HEK293 (cell line): ENCODE results near the gene HOTAIR.

Experiments
- AEBP2 ChIP-seq: fragments of 450-650 bp; formaldehyde crosslinking; IDR thresholded peaks from 2 replicates; pipeline ENCODE4 v1.5.1; 2016; ENCODE audit warnings: missing biosample characterization, missing genetic modification characterization, borderline replicate concordance
- GLIS2 ChIP-seq: fragments of 450-650 bp; formaldehyde crosslinking; IDR thresholded peaks from 2 replicates; pipeline ENCODE4 v1.5.1; 2016; ENCODE audit warnings: missing biosample characterization, missing genetic modification characterization
- IKZF3 ChIP-seq: fragments of 450-650 bp; IDR thresholded peaks from 2 replicates; pipeline ENCODE4 v1.5.0; 2018; ENCODE audit warnings: missing biosample characterization, mild to moderate bottlenecking, missing genetic modification characterization, moderate library complexity
- KLF8 ChIP-seq: fragments of 450-650 bp; formaldehyde crosslinking; IDR thresholded peaks from 2 replicates; pipeline ENCODE4 v1.5.1; 2016; ENCODE audit warnings: missing biosample characterization, missing genetic modification characterization
- PRDM1 ChIP-seq: fragments of 450-650 bp; formaldehyde crosslinking; IDR thresholded peaks from 2 replicates; pipeline ENCODE4; 2016; ENCODE audit warnings: missing biosample characterization, missing genetic modification characterization
- RBAK ChIP-seq: fragments of 450-650 bp; formaldehyde crosslinking; IDR thresholded peaks from 2 replicates; pipeline ENCODE4 v1.5.1; 2016; ENCODE audit warnings: missing biosample characterization, missing genetic modification characterization
- REST ChIP-seq: fragments of 450-650 bp; formaldehyde crosslinking; IDR thresholded peaks from 2 replicates; pipeline ENCODE4 v1.5.1; 2016; ENCODE audit warnings: missing biosample characterization, missing genetic modification characterization
- SCRT1 ChIP-seq: fragments of 450-650 bp; formaldehyde crosslinking; IDR thresholded peaks from 2 replicates; pipeline ENCODE4 v1.5.1; 2016; ENCODE audit warnings: missing biosample characterization, missing genetic modification characterization, borderline replicate concordance
- YY1 ChIP-seq: fragments of 450-650 bp; formaldehyde crosslinking; IDR thresholded peaks from 2 replicates; pipeline ENCODE4 v1.5.1; 2018; ENCODE audit warnings: missing biosample characterization, missing genetic modification characterization
- ZBTB1 ChIP-seq: fragments of 450-650 bp; formaldehyde crosslinking; IDR thresholded peaks from 2 replicates; pipeline ENCODE4 v1.5.1; 2016; ENCODE audit warnings: missing biosample characterization, missing genetic modification characterization
- ZBTB17 ChIP-seq: fragments of 450-650 bp; formaldehyde crosslinking; IDR thresholded peaks from 2 replicates; pipeline ENCODE4 v1.5.1; 2016; ENCODE audit warnings: missing biosample characterization, missing genetic modification characterization
- ZBTB21 ChIP-seq: fragments of 450-650 bp; formaldehyde crosslinking; IDR thresholded peaks from 2 replicates; pipeline ENCODE4 v1.5.1; 2017; ENCODE audit warnings: missing biosample characterization, missing genetic modification characterization
- ZBTB26 ChIP-seq: fragments of 450-650 bp; formaldehyde crosslinking; optimal IDR thresholded peaks from 2 replicates; pipeline ENCODE3; 2016; ENCODE audit warnings: missing biosample characterization, mild to moderate bottlenecking, missing genetic modification characterization
- ZNF112 ChIP-seq: fragments of 450-650 bp; formaldehyde crosslinking; IDR thresholded peaks from 2 replicates; pipeline ENCODE4 v1.5.0; 2017; ENCODE audit warnings: missing biosample characterization, missing genetic modification characterization
- ZNF114 ChIP-seq: fragments of 450-650 bp; formaldehyde crosslinking; IDR thresholded peaks from 2 replicates; pipeline ENCODE4 v1.5.0; 2017; ENCODE audit warnings: missing biosample characterization, missing genetic modification characterization
- ZNF121 ChIP-seq: fragments of 450-650 bp; formaldehyde crosslinking; IDR thresholded peaks from 2 replicates; pipeline ENCODE4 v1.5.1; 2016; ENCODE audit warnings: missing biosample characterization, missing genetic modification characterization
- ZNF133 ChIP-seq: fragments of 450-650 bp; formaldehyde crosslinking; IDR thresholded peaks from 2 replicates; pipeline ENCODE4 v1.5.1; 2016; ENCODE audit warnings: missing biosample characterization, missing genetic modification characterization
- ZNF138 ChIP-seq: fragments of 450-650 bp; formaldehyde crosslinking; IDR thresholded peaks from 2 replicates; pipeline ENCODE4 v1.5.1; 2016; ENCODE audit warnings: missing biosample characterization, missing genetic modification characterization, borderline replicate concordance
- ZNF211 ChIP-seq: fragments of 450-650 bp; formaldehyde crosslinking; IDR thresholded peaks from 2 replicates; pipeline ENCODE4 v1.5.1; 2016; ENCODE audit warnings: low read depth, missing biosample characterization, missing genetic modification characterization
- ZNF24 ChIP-seq: fragments of 450-650 bp; formaldehyde crosslinking; IDR thresholded peaks from 2 replicates; pipeline ENCODE4 v1.5.1; 2016; ENCODE audit warnings: missing biosample characterization, missing genetic modification characterization
- ZNF280C ChIP-seq: fragments of 450-650 bp; formaldehyde crosslinking; IDR thresholded peaks from 2 replicates; pipeline ENCODE4 v1.5.1; 2016; ENCODE audit warnings: missing biosample characterization, missing genetic modification characterization
- ZNF302 ChIP-seq: fragments of 450-650 bp; formaldehyde crosslinking; IDR thresholded peaks from 2 replicates; pipeline ENCODE4 v1.5.1; 2016; ENCODE audit warnings: missing biosample characterization, missing genetic modification characterization, low read depth
- ZNF362 ChIP-seq: fragments of 450-650 bp; formaldehyde crosslinking; IDR thresholded peaks from 2 replicates; pipeline ENCODE4 v1.5.1; 2016; ENCODE audit warnings: missing biosample characterization, missing genetic modification characterization
- ZNF449 ChIP-seq: fragments of 450-650 bp; formaldehyde crosslinking; IDR thresholded peaks from 2 replicates; pipeline ENCODE4 v1.5.1; 2017; ENCODE audit warnings: missing biosample characterization, mild to moderate bottlenecking, missing genetic modification characterization, moderate library complexity
- ZNF549 ChIP-seq: fragments of 450-650 bp; IDR thresholded peaks from 2 replicates; pipeline ENCODE4 v1.5.1; 2018; ENCODE audit warnings: missing biosample characterization, missing genetic modification characterization, mild to moderate bottlenecking, inconsistent platforms, moderate library complexity
- ZNF571 ChIP-seq: fragments of 450-650 bp; formaldehyde crosslinking; IDR thresholded peaks from 2 replicates; pipeline ENCODE4 v1.5.0; 2017; ENCODE audit warnings: missing biosample characterization, missing genetic modification characterization
- ZNF585B ChIP-seq: fragments of 450-650 bp; formaldehyde crosslinking; IDR thresholded peaks from 2 replicates; pipeline ENCODE4 v1.5.1; 2016; ENCODE audit warnings: missing biosample characterization, missing genetic modification characterization
- ZNF621 ChIP-seq: fragments of 450-650 bp; formaldehyde crosslinking; IDR thresholded peaks from 2 replicates; pipeline ENCODE4 v1.5.1; 2017; ENCODE audit warnings: missing biosample characterization, missing genetic modification characterization
- ZNF654 ChIP-seq: fragments of 450-650 bp; formaldehyde crosslinking; IDR thresholded peaks from 2 replicates; pipeline ENCODE4 v1.5.1; 2016; ENCODE audit warnings: low read depth, missing biosample characterization, missing genetic modification characterization
- ZNF791 ChIP-seq: fragments of 450-650 bp; formaldehyde crosslinking; IDR thresholded peaks from 2 replicates; pipeline ENCODE4 v1.5.1; 2016; ENCODE audit warnings: missing biosample characterization, missing genetic modification characterization
- ZSCAN23 ChIP-seq: fragments of 450-650 bp; formaldehyde crosslinking; IDR thresholded peaks from 2 replicates; pipeline ENCODE4 v1.5.1; 2016; ENCODE audit warnings: missing biosample characterization, missing genetic modification characterization

Gene HOTAIR

GRCh38 chr12:53999559-54000115 is 24.9 kb upstream of the HOTAIR start (continued):
- TF ChIP-seq ZBTB17 (tag by site-specific recombination) (peak; percentile 73), ZNF121 (tag by site-specific recombination) (no peak), ZNF112 (tag by site-specific recombination) (no peak), ZSCAN23 (tag by site-specific recombination) (0 out of 2 replicates have a peak, but pooled peaks have one; percentile 21), ZNF571 (tag by site-specific recombination) (no peak), ZNF549 (tag by site-specific recombination) (no peak), AEBP2 (tag by site-specific recombination) (no peak), ZNF114 (tag by site-specific recombination) (no peak), ZNF362 (tag by site-specific recombination) (peak; percentile 99), KLF8 (no peak; the same call in 1 of the 2 replicates), ZNF138 (tag by site-specific recombination) (no peak), IKZF3 (tag by site-specific recombination) (peak; percentile 59), ZNF449 (tag by site-specific recombination) (no peak), GLIS2 (tag by site-specific recombination) (peak; percentile 99), ZNF621 (no peak), ZNF585B (no peak), PRDM1 (tag by site-specific recombination) (no peak), ZNF280C (no peak), SCRT1 (tag by site-specific recombination) (no peak), ZBTB21 (tag by site-specific recombination) (peak; percentile 42), ZBTB1 (tag by site-specific recombination) (no peak), YY1 (tag by site-specific recombination) (peak; percentile 31; the same call in 1 of the 2 replicates), ZNF133 (no peak), ZNF24 (no peak), ZNF302 (tag by site-specific recombination) (no peak), ZNF211 (tag by site-specific recombination) (no peak), REST (tag by site-specific recombination) (no peak; the same call in 1 of the 2 replicates), ZNF791 (tag by site-specific recombination) (no peak), ZBTB26 (tag by site-specific recombination) (no peak), ZNF654 (tag by site-specific recombination) (no peak), RBAK (tag by site-specific recombination) (no peak)
